ENCODE measurements around the gene NDUFB3.

GRCh38 chr2:201024518-201024917, 47.3 kb upstream of the NDUFB3 start:
- TF ChIP-seq CTCF (IDR thresholded peaks at IDR 0.05; ENCODE audit: insufficient read depth, low read depth, low read length) (no peak), EZH2 (IDR thresholded peaks at IDR 0.05; ENCODE audit: insufficient read depth, low read length) (no peak)
